ENCODE measurements around the gene EBP. TPM values are rescaled to one million over a fixed set of nuclear protein-coding genes. Genes with fewer than 3 reads are reported as not detected.

The EBP gene
- total and polyA plus RNA-seq, 9 of the 15 experiments (the other 6 are each of a cell fraction or from before 2014, with no cell fraction given), result 228 to 987 (median 274) TPM

GRCh38 chrX:48475774-48476577 is 45.6 kb upstream of the EBP start, which contains the start of gene FTSJ1 (continued):
- TF ChIP-seq U2AF2 (optimal IDR thresholded peaks at IDR 0.05; ENCODE audit: low read depth, low read length), result no peak
- TF ChIP-seq HOMEZ (CRISPR knock-in tag; IDR thresholded peaks at IDR 0.05), result no peak
- TF ChIP-seq MLLT1 (IDR thresholded peaks at IDR 0.05), result no peak
- TF ChIP-seq CHCHD3 (CRISPR knock-in tag; IDR thresholded peaks at IDR 0.05), result no peak
- no peak for TF ChIP-seq ATF6 (CRISPR knock-in tag; IDR thresholded peaks at IDR 0.05)
- no peak for TF ChIP-seq ZNF146 (CRISPR knock-in tag; IDR thresholded peaks at IDR 0.05; ENCODE audit: unreplicated experiment)
- no peak for TF ChIP-seq ZBTB17 (CRISPR knock-in tag; IDR thresholded peaks at IDR 0.05)
- no peak for TF ChIP-seq ZBED1 (IDR thresholded peaks at IDR 0.05)
- TF ChIP-seq FOXP4 (CRISPR knock-in tag; IDR thresholded peaks at IDR 0.05; ENCODE audit: borderline replicate concordance), result no peak
- no peak for TF ChIP-seq ILK (tag; IDR thresholded peaks at IDR 0.05; ENCODE audit: borderline replicate concordance, low read depth)
- no peak for TF ChIP-seq SMC3 (conservative IDR thresholded peaks at IDR 0.05; ENCODE audit: insufficient read depth, low read depth, low read length)
- TF ChIP-seq, protein P1, sequence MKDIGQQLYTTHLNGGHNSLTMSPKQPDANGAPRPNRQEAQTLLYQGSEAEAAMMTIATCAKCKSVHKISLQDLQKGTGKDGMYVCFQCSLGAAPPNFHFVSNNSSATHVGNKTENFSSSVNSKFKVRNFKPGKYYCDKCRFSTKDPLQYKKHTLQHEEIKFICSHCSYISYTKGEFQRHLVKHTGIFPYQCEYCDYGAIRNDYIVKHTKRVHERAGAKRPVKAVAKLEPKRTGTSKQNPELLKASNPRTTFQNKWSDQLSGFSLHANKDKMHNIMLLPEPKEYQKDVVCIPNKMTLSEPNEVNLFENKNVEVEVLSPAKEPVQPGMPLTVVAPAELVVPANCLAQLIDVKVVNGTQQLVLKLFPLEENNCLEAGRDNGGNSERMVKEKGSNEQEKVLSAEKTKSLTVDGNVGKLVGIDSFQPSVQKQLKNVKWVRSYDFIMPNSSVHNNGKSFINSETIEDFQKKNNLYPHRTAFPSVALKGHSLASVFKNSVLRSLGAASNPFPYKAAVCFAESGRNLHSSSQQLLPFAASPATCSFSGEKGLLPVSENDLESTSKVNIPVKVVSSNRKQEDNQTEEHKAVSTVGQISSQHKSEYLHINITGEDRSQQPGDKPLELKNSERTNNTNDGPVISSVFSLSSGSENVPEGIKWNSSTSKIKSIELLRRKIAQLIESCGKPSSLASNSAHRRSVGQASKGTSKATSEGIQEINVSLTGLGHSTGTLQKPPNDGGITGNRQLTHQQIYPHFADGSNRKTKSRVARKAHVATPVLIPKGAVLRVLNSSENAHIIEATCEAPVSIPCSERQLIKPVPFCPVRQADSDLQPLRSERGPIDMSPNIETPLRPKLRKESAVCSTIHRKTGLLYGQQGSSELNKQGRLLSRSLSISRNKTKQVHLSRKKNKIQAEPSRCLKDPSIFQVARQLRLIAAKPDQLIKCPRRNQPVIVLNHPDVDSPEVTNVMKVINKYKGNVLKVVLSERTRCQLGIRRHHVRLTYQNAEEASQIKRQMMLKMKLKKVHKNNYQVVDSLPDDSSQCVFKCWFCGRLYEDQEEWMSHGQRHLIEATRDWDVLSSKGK (CRISPR knock-in tag; IDR thresholded peaks at IDR 0.05), result no peak
- TF ChIP-seq NONO (IDR thresholded peaks at IDR 0.05; ENCODE audit: low read depth in 2 of 2, low read length in 1 of 2), result no peak
- TF ChIP-seq ZNF274 (IDR thresholded peaks at IDR 0.05; ENCODE audit: borderline replicate concordance, low read depth, low read length), result no peak
- TF ChIP-seq IRF2 (CRISPR knock-in tag; IDR thresholded peaks at IDR 0.05), result no peak
- TF ChIP-seq MEIS2 (IDR thresholded peaks at IDR 0.05; ENCODE audit: partially characterized antibody), result no peak
